HL-60/S4 treated with retinoic acid at 250 ng/mL for 4 days and 3 days (cell line): Measurements from ENCODE around the gene HOXA7.

Experiments
- in situ Hi-C: fragments of 300-500 bp; cut with MboI; formaldehyde crosslinking; loops from 2 replicates; pipeline ENCODE4 v1.7.0; 2022; ENCODE audit warnings: low sequenced_read_pairs

HOXA7 gene

DNA sequence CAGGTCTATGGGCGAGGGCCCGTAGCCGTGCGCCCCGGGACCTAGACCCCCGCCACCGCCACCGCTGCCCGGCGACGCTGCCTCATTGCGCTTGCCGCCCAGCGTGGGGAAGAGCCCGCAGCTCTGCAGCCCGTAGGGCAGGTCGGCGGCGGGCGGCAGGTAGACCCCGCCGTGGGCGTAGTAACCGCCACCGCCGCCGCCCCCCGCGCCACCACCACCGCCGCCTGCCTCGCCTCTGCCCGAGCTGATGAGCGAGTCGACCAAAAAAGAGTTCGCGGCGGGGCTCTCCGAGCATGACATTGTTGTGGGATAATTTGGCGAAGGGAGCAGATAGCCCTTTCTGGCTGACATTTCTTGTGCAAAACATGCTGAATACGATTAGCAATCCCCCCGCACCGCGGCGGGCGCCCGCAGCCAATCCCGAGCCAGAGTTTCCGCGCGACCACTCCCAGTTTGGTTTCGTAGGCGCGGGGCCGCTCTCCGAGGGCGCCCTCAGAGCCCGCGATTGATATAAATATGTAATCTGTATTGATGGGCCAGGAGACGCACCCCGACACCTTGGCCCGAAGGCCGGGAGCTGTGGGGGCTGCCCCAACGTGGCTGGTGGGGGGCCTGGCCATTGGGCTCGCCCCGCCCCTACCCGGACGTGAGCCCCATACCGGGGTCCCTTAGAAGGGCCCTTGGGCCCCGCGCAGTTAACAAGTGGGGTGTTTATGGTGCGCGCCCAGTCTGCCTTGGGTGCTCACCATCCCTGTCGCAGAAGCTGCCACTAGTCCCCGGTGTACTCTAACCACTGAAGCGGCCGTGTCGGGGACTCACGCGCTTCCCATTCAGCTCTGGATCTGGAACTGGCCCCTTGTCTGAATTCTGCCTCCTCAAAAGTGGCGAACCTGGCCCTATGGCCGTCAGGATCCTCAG, 17.7 kb upstream of the HOXA7 start, which contains the start of gene HOXA10:
TSS of gene HOXA10 (minus strand) at position 365 of the 918 bp plus-strand sequence. CDS start at position 351, 14 bp downstream.
- in situ Hi-C loops: no loop called here

DNA sequence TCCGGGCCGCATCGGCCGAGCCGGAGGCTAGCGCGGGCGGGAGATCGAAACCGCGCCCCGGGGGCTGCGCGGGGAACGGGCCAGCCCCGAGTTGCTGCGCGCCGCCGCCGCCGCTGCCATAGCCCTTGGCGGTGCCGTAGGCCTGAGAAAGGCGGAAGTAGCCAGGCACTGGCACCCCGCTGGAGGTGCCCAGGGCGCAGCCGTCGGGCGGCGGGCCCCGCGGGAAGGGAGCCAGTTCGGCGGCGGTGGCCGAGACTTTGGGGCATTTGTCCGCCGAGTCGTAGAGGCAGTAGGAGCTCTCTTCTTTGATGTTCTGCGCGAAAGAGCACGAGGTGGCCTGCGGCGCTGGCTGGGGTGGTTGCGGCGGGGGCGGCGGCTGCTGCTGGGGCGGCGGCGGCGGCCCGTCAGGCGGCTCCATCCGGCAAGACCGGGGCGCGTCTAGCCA, 17.1 kb upstream of the HOXA7 start:
- in situ Hi-C loops: no loop called here

DNA sequence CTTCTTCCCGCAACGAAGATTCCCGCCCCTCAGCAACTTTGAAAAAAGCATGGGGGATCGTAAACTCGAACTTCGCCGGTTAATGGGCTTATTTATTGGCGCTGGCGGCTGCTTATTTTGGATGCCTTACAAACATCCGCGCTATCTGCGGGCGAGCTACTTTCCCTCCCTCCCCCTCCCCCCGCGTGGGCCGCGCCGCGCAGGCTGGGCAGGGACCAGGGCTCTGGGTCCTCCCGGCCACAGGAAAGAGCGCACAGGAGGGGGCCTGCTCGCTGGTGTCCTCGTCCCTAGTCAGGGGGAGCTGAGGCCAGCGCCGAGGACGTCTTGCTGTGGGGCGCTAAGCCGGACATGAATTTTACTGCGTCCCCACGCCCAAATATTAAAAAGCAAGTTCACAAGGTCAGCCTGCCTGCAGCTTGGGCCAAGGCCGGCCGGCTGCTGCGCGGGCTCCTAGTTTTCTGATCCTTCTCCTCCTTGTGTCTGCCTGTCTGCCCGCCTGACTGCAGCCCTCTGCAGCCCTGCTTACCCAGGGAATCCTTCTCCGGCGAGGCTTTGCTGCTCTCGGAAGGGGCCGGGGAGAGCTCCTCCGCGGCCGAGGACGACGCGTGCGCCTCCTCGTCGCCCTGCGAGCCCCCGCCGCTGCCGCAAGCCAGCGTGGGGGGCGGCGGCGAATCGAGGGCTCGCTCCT, 16.5 kb upstream of the HOXA7 start:
- in situ Hi-C loops: no loop called here

DNA sequence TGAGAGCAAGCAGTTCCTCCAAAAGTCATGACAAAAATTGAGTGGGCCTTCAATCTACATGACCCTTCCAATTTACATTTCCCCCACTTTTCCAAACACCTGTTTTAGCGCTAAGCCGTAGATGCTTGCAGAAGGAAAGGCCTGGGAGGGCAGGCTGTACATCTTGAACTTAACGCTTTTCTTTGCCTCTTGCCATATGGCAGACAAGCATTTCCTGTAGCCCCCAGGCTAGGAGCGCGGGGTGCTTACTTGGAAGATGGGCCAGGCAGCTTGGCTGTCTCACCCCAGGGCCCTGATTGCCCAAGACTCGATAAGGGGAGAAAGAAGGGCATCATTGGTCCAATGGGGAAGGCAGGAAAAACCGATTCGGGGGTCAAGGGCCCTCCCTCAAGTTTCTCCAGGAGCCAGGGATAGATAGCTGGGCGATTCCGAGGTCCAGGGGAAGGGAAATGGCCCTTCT, 15.9 kb upstream of the HOXA7 start:
- in situ Hi-C loops: no loop called here

DNA sequence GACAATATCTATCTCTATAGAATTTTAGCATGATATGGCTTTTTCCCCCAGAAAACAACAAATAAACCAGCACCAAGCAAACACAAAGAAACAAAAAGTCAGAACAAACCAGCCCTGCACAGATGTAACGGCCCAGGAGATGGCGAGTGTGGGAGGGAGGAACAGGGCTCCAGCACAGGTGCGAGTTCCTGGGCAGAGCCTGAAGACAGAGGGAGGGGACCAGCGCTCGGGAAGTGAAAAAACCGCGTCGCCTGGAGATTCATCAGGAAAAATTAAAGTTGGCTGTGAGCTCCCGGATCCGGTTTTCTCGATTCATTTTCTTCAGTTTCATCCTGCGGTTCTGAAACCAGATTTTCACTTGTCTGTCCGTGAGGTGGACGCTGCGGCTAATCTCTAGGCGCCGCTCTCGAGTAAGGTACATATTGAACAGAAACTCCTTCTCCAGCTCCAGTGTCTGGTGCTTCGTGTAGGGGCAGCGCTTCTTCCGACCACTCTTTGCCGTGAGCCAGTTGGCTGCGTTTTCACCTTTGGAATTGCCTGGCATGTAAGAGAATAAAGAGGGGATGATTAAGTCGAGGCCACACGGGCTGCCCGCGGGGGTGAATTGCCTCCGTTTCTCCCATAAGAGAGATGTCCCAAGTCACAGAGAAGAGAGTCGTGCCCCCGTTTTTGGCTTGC, 15.3 kb upstream of the HOXA7 start:
- in situ Hi-C loops: no loop called here

DNA sequence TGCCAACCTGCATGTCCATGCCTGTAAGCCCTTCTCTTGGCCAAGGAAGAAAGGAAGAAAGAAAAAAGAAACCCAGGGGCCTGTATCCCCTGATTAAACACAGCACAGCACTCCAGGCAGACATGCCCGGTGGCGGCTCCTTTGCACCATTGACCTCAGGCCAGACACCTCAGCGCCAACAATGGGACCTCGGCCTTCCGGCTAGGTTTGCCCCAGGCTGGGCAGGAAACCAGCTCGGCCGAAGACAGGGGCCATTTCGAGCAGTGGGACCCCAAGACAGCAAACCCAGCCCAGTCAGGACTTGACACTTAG, 14.8 kb upstream of the HOXA7 start:
- in situ Hi-C loops: no loop called here

DNA sequence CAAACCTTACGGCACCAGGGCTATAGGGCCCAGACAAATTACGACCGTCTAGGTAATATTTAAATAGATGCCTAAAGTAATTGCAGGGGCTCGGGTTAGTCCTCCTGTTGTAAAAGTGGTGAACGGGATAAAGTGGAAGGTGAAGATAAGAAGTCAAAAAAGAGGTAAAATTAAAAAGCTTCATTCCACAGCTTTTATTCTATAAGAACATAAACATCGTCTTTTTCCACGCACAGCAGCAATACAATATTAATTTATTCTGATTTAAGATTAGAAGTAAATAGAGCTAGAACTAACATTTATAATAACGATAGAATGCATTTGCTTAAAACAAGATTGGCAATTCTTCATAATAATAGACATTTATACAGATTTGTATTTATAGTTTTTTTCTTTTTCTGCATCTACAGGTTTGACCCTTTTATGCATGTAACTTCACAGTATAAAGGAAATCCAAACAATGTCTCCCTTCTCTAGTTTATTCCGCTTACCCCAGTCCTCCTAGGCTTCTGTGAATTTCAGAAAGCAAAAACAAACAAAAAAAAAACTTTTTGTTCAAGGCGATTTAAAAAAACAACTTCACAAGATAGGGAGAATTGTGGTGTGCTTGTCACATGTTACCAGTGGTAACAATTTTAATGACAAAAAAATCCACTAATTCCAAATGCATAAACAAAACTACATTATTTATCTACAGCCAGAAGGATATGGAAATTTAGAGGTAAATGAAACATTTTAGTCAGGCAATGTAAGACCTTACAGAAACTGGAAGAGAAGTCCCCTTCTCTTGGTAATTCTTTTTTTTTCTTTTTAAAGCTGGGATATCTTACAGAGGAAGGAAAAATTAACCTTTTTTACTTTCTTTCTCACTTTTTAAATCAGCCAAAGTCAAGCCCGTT, 14.2 kb upstream of the HOXA7 start:
- in situ Hi-C loops: no loop called here

DNA sequence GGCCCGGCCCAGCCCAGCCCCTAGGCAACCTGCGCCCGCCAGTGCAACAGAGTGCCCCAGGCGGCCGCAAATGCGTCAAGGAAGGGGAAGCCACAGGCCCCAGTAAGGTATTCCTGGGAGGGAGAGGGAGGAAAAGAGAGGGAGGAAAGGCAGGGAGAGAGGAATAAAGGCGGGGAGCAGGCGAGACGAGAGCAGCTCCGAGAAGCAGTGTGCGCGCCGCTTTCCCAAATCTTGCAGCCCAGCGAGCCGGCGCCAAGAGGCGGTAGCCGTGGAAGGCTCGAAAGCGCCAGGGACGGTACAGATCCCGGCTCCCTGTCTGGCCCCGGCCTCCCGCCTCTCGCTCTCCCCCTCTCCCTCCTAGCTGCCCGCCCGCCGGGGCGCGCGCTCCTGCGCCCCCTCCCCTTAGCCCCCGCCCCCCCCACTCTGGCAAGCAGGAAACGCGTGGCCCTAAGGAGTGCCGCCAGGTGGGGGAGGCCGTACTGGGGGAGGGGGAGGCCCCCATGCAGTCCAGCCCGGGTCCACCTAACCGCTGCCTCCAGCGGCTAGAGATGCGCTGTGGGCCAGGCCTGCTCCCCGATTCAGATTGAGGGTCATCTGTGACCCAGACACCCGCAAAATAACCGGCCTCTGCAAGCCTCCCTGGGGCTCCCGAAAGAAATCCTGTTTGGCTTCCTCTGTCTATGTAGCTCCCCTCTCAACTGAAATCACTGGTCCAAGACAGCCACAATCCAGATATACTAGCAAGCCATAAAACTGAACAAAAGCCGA, 13.4 kb upstream of the HOXA7 start:
- in situ Hi-C loops: no loop called here

DNA sequence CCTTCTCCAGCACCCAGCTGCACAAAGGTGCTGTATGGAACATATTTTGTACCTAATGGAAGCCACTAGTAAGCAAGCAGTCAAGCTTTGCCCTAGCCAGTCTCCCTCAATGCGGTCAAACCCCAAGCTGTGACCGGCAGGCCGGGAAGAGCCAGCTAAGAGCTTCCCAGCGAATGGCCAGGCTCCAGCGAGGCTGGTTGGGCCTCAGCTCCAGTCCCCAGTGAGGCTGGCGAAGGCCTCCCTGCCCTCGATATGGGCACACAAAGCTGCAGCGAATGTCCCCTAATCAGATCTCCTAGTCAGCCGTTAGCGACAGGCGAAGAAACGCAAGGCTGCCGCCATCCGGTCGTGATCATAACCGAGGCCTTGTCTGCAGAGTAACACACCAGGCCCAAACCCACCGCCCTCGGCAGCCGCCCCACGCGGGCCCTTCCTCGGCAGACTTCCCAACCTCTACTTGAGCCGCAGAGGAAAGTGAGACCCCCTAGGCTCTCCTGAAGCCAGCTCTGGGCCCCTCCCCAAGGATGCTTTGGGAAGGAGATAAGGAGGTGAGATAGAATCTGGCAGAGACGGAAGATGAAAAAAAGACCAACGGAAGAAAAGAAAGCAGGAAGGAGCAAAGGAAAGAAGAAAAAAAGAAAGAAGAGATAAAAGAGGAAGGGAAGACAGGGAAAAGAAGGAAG, 11.9 kb upstream of the HOXA7 start:
- in situ Hi-C loops: no loop called here

DNA sequence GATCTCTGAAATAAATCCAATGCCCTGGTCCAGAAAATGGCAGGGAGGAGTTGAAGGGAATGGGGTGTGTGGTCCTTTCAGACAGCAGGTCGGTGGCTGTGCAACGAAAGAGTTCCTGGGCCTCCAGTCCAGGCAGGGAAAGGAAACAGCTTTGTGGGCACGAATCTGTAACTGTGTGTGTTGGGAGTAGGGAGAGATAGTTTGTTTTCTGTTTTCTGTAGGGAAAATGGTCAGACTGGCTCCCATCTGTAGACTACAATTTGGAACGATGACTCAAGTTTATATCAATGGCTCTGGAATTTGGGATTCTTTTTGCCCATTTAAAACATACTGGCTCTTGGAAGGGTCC, 11.4 kb upstream of the HOXA7 start:
- in situ Hi-C loops: no loop called here

DNA sequence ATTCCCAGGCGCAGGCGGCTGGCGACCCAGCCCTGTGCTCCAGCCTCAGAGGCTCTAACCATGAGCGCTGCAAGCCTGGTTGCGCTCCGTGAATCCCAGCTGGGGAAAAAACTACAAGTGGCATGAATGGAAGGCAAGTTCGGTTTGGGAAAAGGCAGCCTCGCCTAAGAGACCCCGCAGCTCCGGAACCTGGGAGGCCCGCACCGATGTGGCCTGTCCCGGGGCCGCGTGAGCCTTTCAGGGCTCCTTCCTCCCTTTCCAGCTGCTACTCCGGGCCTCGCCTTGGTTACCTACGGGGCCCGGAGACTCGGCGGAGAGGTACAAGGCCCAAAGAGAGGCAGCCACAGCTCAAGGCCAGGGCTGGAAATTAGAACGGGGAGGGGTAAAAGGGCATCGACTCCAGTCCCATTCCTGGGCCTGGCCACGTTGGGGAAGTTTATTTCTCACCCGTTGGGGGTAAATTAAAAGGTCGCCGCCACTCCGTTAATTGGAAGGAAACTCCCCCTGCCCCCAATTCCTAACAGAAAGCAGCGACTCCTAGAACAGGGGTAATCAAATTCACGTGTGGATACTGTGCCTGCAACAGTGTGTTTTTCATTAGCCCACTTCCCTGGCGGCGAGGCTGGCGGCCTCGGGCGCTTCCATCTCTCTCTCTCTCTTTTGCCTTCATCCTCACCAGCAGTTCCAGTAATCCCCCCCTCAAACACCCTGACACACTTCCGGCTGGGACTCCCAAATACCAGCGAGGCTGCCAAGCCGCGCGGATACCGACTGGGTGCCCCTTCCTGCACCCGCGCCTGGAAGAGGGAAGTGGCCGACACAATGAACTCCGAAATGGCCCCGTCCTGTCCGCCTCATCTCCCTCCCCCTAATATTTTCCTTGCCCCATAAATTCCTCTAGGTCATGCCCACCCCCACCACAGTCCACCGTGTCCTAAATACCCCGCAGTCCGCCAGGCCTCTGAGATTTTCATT, 10.3 kb upstream of the HOXA7 start:
- in situ Hi-C loops: no loop called here

DNA sequence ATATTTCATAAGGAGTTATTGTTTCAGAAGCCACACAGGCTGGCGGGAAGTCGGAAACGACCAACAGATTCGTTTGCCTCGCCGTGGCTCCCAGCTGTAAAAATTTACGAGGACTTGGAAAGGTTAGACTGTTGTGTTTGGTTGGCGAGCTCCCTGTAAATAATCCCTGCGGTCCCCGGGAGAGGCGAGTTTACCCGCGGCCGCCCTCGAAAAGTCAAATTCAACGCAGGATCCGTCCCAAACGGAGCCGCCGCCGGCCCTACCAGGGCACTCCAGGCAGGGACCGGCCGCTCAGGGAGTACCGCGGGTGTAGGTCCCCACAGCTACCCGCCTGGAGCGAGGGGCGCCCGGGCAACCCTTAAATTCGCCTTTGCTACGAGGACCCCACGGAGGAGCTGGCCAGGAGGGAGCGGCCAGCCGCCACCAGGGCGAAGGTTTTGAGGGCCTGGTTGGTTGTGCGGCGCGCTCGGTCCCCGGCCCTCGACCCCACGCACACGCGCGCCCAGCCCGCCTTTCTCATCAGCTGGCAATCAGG, 9.6 kb upstream of the HOXA7 start:
- in situ Hi-C loops: no loop called here

DNA sequence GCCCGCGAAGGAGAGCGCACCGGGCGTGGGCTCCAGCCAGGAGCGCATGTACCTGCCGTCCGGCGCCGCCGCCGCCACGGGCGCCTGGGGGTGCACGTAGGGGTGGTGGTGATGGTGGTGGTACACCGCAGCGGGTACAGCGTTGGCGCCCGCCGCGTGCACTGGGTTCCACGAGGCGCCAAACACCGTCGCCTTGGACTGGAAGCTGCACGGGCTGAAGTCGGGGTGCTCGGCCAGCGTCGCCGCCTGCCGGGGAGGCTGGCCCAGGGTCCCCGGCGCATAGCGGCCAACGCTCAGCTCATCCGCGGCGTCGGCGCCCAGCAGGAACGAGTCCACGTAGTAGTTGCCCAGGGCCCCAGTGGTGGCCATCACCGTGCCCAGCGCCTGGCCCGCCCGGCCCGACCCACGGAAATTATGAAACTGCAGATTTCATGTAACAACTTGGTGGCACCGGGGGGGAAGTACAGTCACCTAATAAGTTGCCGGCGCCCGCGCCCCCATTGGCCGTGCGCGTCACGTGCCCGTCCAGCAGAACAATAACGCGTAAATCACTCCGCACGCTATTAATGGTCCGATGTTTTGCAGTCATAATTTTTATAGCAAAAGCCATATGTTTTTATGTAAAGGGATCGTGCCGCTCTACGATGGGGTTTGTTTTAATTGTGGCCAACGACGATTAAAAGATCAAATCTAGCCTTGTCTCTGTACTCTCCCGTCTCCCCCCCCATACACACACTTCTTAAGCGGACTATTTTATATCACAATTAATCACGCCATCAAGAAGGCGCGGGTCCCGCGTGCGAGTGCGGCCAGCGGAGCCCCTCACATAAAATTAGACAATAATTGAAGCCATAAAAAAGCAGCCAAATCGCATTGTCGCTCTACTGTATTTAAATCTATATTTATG, 8.9 kb upstream of the HOXA7 start, which contains the start of gene HOXA9:
TSS of gene HOXA9 (minus strand) at position 449 of the 907 bp plus-strand sequence. CDS start at position 369, 80 bp downstream.
- in situ Hi-C loops: no loop called here

DNA sequence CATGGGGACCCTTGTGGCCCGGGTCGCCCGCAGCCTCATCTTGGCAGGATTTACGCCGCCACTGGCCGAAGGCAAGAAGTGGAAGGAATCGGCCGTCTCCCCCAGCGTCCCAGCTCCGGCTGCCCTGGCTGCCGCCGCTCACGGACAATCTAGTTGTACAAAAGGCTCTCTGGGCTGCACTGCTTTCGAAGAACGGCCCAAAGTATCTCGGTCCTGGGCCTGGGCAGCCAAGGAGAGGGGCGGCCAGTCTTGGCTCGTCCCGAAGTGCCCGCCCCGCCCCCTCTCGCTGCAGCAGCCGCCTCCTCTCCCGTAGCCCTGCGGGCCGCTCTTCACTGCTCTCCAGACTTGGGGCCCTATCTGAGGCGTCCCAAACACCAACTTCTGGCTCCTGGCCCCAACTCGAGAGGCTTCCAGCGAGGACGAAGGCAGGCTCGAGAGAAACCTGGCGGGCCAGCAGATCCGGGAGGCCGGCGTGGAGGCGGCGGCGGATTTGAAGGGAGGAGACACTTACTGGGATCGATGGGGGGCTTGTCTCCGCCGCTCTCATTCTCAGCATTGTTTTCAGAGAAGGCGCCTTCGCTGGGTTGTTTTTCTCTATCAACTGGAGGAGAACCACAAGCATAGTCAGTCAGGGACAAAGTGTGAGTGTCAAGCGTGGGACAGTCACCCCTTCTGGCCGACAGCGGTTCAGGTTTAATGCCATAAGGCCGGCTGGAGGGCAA, 8.1 kb upstream of the HOXA7 start:
- in situ Hi-C loops: no loop called here

DNA sequence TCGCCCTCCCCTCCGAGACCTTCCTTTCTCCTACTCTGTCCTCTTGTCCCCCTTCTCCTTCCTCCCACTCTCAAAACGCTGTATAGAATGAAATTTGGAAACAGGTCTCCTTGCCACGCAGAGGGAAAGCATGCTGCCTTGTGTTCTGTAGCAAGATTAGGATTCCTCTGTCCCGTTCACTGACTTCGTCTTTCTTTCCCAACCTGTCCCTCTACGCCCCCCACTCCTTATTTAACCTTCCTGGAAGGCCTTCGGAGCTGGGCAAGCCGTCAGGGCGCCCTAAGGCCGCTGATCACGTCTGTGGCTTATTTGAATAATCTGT, 7.5 kb upstream of the HOXA7 start:
- in situ Hi-C loops: no loop called here
